ENCODE data around the gene TESK2.
"Not testable (repeated sequence)": the region's sequence is repeated elsewhere in the genome, so short reads cannot be mapped to it uniquely, and the experiment has no call there.

Gene TESK2

GRCh38 chr1:45510972-45511527 lies 20.1 kb upstream of the TESK2 start:
- peak in 23 of 42 donors; percentile 14 to 61 (median 39) for DNase-seq
- intact Hi-C loops (cut with DNase I), result no loop called here

DNA sequence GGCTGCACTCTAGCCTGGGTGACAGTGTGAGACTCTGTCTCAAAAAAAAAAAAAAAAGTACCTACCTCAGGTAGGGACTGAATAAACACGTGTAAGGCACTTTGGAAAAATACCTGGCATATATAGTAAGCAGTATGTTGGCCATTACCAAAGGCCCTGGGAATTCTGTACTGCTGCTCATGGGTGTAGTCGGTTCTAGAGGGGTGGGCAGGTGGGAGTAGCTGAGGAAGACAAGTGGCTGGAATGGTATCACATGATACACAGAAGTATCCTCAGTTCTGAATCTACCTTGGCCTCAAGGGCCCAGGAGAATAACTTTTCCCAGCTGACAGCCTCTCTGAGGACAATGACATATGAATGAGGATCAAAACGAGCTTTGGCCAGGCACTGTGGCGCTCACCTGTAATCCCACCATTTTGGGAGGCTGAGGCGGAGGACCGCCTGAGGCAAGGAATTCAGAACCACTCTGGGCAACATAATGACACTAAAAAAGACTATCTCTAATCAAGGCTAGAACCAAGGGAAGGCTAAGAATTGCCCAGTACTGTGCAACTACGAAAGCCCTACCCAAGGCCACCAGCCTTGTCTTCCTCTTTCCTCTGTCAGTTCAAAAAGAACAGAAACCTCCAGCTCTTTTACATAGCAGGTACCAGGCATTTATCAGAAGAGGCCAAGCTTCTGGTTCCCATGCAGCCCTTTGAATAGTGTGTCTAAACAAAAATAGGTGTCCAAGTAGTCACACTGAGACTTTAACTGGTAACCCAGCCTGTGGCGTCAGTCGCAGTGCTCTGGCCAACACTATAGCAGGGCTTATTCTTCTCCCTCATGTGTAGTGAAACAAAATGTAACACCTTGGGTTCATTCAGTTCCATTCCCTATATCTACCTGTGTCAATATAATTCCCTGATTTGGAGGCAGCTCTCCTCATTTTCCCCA lies 19.3 kb upstream of the TESK2 start:
- DNase-seq, result peak in 1 of 42 donors; percentile 14
- intact Hi-C loops (cut with DNase I), result no loop called here

- no peak for DNase-seq
- intact Hi-C loops (cut with DNase I), result no loop called here
Observed at GRCh38 chr1:45508295-45509151, 17.6 kb upstream of the TESK2 start.

GRCh38 chr1:45507893-45508292 lies 16.9 kb upstream of the TESK2 start:
- intact Hi-C loops (cut with DNase I), result no loop called here

DNA sequence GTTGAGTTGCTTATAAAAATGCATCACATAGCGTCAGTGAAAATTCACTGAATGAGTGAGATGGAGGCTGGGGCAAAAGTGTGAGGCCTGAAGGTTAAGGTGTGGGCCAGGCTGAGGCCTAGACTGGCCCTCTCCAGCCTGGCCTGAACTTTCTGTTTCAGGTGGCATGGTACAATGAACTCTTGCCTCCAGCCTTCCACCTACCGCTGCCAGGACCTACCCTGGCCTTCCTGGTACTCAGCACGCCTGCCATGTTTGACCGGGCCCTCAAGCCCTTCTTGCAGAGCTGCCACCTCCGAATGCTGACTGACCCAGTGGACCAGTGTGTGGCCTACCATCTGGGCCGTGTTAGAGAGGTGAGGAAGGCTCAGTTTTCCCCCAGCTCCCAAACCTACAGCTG lies 16.2 kb upstream of the TESK2 start:
- intact Hi-C loops (cut with DNase I), result no loop called here
- DNase-seq, result no peak

More at GRCh38 chr1:45507893-45508292, 16.9 kb upstream of the TESK2 start:
- DNase-seq, result no peak

DNA sequence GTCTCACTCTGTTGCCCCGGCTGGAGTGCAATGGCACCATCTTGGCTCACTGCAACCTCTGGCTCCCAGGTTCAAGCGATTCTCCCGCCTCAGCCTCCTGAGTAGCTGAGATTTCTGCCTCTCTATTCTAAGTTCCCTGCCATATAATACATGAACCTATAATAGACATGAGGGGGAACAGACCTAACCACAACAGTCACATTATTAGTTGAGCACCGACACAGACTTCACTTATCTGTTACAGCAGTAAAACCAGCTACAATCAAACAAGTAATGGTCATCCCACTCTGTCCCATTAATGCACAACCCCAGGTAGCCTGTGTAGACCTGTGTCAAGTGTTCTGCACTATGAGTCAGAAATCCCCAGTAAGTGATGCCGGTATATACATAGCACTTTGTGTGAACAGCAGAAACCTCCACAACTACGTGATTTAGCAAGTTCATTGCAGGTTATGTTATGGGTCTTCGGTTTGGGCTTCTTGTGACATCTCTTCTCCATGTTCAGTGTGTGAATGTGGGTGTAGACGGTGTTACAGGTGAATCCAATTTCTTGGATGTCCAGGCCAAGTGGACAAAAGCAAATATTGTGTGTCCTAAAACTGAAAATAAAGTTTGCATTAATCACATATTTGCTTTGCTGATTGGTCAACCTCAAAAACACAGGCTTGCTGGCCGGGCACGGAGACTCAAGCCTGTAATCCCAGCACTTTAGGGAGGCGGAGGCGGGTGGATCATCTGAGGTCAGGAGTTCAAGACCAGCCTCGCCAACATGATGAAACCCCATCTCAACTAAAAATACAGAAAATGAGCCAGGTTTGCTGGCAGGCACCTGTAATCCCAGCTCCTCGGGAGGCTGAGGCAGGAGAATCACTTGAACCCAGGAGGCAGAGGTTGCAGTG lies 12.7 kb upstream of the TESK2 start:
- intact Hi-C loops (cut with DNase I), result no loop called here
- peak in 1 of 42 donors; percentile 7 for DNase-seq

DNA sequence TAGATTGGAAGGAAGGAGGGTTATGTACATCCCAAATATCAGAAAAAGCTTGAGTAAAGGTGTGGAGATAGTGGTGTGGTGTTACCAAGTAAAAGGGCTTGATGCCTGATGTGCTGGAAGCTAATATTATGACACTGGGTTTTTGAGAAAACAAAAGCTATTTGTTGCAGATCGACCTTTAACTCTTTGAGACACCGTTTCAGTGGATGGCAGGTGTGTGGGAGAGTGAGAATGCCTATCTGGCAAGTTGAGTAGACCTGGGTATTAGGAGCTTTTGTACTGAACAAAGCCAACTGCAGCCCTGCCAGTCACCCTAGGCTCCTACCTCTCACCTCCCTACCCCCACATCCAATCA lies 10.5 kb upstream of the TESK2 start:
- DNase-seq, result peak in 1 of 42 donors; percentile 1
- intact Hi-C loops (cut with DNase I), result no loop called here

DNA sequence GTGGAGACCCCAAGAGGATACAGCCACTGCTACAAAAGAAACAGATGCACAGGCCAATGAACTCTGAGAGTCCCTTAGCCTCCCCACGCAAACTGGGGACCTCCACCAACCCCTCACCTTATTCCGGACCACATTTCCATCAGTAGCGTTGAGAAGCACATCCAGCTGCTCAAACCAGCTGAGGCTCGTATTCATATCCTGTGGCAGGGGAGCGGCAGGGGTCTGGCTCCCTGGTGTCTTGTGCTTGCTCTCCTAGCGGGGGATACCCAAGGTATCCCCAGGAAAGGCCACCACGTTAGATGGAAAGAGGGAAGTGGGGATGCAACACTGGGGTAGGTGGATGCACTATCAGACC lies 8.4 kb upstream of the TESK2 start:
- intact Hi-C loops (cut with DNase I), result loop anchor here (10.0 kb wide), 1 partner anchor 295 kb away; the partner anchor contains the start of gene ZSWIM5
- no peak for DNase-seq

DNA sequence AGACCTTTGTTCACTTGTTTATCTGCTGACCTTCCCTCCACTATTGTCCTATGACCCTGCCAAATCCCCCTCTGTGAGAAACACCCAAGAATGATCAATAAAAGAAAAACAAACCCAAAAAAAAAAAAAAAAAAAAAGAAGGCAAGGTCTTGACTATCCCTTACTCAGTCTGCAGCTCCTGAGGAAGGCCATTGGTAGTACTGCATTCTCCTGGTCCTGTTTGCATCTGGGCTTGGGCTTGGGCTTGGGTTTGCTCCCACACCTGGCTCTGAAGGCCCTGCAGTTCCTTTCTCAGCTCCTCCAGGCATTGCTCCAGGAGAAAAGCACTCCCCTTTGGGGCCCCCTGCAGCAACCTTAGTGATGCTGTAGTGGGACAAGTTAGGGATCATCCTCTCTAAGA lies 7.3 kb upstream of the TESK2 start:
- DNase-seq, result no peak
- intact Hi-C loops (cut with DNase I), result loop anchor here (10.0 kb wide), 1 partner anchor 293 kb away; the partner anchor contains the start of gene ZSWIM5

GRCh38 chr1:45493116-45493697 lies 2.2 kb upstream of the TESK2 start:
- intact Hi-C loops (cut with DNase I), result loop anchor here (2.0 to 10.0 kb wide), 3 partner anchors 132 to 481 kb away; partner anchors contain the start of genes HECTD3, UROD and ZSWIM5
- peak in 34 of 42 donors; percentile 45 to 89 (median 65) for DNase-seq

DNA sequence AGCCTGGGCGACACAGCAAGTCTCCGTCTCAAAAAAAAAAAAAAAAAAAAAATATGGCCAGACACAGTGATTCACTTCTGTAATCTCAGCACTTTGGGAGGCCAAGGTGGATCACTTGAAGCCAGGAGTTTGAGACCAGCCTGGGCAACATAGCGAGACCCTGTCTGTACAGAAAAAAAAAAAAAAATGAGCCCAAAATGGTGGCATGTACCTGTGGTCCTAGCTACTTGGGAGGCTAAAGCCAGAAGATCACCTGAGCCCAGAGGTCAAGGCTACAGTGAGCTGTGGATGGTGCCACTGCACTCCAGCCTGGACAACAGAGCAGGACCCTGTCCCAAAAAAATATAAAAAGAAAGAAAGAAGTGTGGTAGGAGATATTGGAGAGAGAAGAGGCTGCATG lies 1.7 kb upstream of the TESK2 start:
- DNase-seq, result no peak

DNA sequence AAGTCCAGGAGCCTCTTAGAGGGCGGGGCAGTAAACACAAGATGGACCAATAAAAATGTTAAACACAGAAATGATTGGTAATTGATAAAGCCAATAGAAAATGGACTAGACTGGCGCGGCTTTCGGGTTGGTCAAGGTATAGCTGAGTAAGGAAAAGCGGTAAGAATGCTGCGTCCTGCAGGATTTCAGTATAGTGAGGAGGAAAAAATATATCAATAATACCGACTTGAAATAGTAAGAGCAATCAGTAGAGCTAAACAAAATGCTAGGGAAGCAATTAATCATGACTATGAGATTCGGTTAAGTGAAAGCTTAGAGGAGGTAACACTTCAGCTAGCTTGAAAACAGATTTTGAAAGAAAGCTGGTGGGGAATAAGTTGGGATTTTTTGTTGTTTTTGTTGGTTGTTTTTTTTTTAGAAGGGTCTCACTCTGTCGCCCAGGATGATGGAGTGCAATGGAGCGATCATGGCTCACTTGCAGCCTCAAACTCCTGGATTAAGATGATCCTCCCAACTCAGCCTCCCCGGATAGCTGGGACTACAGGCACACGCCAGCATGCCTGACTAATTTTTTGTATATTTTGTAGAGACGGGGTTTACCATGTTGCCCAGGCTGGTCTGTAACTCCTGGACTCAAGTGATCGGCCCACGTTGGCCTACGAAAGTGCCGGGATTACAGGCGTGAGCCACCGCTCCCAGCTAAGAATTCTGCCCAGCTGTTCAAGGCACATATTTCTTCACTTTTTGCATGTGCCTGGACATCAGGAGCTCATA lies 711 bp upstream of the TESK2 start:
- intact Hi-C loops (cut with DNase I), result loop anchor here (2.0 to 10.0 kb wide), 3 partner anchors 131 to 479 kb away; partner anchors contain the start of genes HECTD3, UROD and ZSWIM5

More for the DNA sequence above, 1.7 kb upstream of the TESK2 start:
- intact Hi-C loops (cut with DNase I), result loop anchor here (2.0 to 10.0 kb wide), 3 partner anchors 132 to 480 kb away; partner anchors contain the start of genes HECTD3, UROD and ZSWIM5

GRCh38 chr1:45490121-45490625 lies 790 bp downstream of the TESK2 start:
- peak in 14 of 42 donors; percentile 16 to 71 (median 35) for DNase-seq
- intact Hi-C loops (cut with DNase I), result loop anchor here (5.0 to 10.0 kb wide), 2 partner anchors 285 to 478 kb away; partner anchors contain the start of genes HECTD3, UROD and ZSWIM5

More for the DNA sequence above, 711 bp upstream of the TESK2 start:
- DNase-seq, result no peak

- DNase-seq; intact Hi-C loops (cut with DNase I): not testable (repeated sequence)
Observed at GRCh38 chr1:45489379-45489778, 1.6 kb downstream of the TESK2 start.

DNA sequence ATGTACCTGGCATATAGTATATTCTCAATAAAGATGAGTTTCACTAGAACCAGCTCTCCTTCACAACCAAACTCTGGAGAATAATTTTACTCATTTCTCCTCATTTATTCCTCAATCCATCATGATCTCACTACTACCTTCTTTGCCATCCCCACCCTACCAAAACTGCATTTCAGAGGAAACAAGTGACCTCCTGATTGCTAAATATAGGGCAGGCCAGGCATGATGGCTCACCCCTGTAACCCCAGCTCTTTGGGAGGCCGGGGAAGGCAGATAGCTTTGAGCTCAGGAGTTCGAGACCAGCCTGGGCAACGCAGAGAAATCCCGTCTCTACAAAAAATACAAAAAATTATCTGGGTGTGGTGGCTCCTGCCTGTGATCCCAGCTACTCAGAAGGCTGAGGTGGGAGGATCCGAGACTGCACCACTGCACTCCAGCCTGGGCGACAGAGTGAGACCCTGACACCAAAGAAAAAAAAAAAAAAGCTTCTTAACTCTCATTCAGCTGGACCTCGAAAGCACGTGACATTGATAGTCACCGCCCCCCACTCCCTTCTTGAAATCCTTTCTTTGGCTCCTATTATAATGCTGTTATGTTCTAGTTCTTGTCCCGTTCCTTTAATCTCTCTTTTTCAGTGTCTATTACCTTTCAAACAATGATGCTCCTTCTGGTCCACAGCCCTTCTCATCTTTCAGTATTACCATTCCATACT lies 2.1 kb downstream of the TESK2 start:
- DNase-seq, result no peak
- intact Hi-C loops (cut with DNase I), result no loop called here

DNA sequence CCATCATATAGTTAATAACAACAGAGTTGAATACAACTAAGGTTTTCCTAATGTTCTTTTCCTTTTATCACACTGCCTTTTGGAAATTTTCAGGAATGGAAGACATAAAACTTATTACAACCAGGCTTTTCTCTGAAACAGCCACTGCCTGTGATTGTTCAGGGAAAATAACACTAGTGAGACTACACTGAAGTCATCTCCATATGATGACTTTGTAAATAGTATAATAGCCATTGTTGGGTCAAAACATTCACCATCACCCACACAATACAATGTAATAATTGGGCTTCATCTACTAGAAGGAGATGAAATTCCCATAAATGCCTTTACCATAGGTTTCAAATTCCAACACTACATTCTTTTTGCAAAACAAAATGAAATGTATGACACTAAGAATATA lies 5.0 kb downstream of the TESK2 start:
- intact Hi-C loops (cut with DNase I), result no loop called here
- no peak for DNase-seq
